SU-DHL-6 (cell line): Measurements from ENCODE around the gene SRGAP3.

Experiments used
- EZH2phosphoT487 ChIP-seq: fragments of 200-600 bp; sonication (generic), shearing (Covaris generic); conservative IDR thresholded peaks from 2 replicates; pipeline ENCODE4 v1.6.1; 2018; ENCODE audit warnings: mild to moderate bottlenecking, antibody characterized with exemption, low read length, moderate library complexity, mixed read lengths
- TF ChIP-seq, protein P1 (sequence below): fragments of 200-600 bp; sonication (generic); IDR thresholded peaks from one replicate; pipeline ENCODE4 v1.5.1; 2017; ENCODE audit warnings: antibody characterized with exemption, mild to moderate bottlenecking, low read length, moderate library complexity; ENCODE audit not compliant: insufficient read depth, poor library complexity, severe bottlenecking

- TF ChIP-seq, protein P1, sequence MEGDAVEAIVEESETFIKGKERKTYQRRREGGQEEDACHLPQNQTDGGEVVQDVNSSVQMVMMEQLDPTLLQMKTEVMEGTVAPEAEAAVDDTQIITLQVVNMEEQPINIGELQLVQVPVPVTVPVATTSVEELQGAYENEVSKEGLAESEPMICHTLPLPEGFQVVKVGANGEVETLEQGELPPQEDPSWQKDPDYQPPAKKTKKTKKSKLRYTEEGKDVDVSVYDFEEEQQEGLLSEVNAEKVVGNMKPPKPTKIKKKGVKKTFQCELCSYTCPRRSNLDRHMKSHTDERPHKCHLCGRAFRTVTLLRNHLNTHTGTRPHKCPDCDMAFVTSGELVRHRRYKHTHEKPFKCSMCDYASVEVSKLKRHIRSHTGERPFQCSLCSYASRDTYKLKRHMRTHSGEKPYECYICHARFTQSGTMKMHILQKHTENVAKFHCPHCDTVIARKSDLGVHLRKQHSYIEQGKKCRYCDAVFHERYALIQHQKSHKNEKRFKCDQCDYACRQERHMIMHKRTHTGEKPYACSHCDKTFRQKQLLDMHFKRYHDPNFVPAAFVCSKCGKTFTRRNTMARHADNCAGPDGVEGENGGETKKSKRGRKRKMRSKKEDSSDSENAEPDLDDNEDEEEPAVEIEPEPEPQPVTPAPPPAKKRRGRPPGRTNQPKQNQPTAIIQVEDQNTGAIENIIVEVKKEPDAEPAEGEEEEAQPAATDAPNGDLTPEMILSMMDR, result no peak
- TF ChIP-seq EZH2phosphoT487, result no peak
Measured at GRCh38 chr3:8966150-8966819, 283.2 kb downstream of the SRGAP3 start.
